ENCODE data around the gene SPOUT1.
A peak's percentile ranks its signal among the peaks of the same experiment; 100 is the strongest.
"Not testable (repeated sequence)": the region's sequence is repeated elsewhere in the genome, so short reads cannot be mapped to it uniquely, and the experiment has no call there.

The SPOUT1 gene

GRCh38 chr9:128829477-128830251 is at the start of gene SPOUT1:
Gene SPOUT1, minus strand, starts transcription at chr9:128829794. Its CDS starts 14 bp downstream, at chr9:128829780.
- peak; percentile 48 for FAIRE-seq
- peak; percentile 98 for DNase-seq (ENCODE audit: insufficient read length, low spot score)
- peak; percentile 95 for TF ChIP-seq POLR2A (IDR thresholded peaks at IDR 0.05; ENCODE audit: low read depth, low read length)

- TF ChIP-seq POLR2A (IDR thresholded peaks at IDR 0.05; ENCODE audit: low read depth, low read length), result no peak
- DNase-seq (ENCODE audit: insufficient read length, low spot score) (no peak), FAIRE-seq (no peak)
These were observed 48.3 kb upstream of the SPOUT1 start for GRCh38 chr9:128877852-128878251.

GRCh38 chr9:128870941-128871265 is 41.3 kb upstream of the SPOUT1 start:
- FAIRE-seq; DNase-seq (ENCODE audit: insufficient read length, low spot score): not testable (repeated sequence)

GRCh38 chr9:128870128-128870940 is 40.7 kb upstream of the SPOUT1 start:
- FAIRE-seq (no peak), DNase-seq (ENCODE audit: insufficient read length, low spot score) (no peak)
- TF ChIP-seq POLR2A (IDR thresholded peaks at IDR 0.05; ENCODE audit: low read depth, low read length), result no peak

- DNase-seq (ENCODE audit: insufficient read length, low spot score), result peak; percentile 81
- no peak for FAIRE-seq
- no peak for TF ChIP-seq POLR2A (IDR thresholded peaks at IDR 0.05; ENCODE audit: low read depth, low read length)
These were observed 34.1 kb upstream of the SPOUT1 start for GRCh38 chr9:128863647-128864046.

- TF ChIP-seq POLR2A (IDR thresholded peaks at IDR 0.05; ENCODE audit: low read depth, low read length), result no peak
- FAIRE-seq (no peak), DNase-seq (ENCODE audit: insufficient read length, low spot score) (no peak)
These were observed 32.8 kb upstream of the SPOUT1 start for GRCh38 chr9:128862401-128862851.

- FAIRE-seq (no peak), DNase-seq (ENCODE audit: insufficient read length, low spot score) (no peak)
- no peak for TF ChIP-seq POLR2A (IDR thresholded peaks at IDR 0.05; ENCODE audit: low read depth, low read length)
These were observed 31.9 kb upstream of the SPOUT1 start for GRCh38 chr9:128861501-128861900.

GRCh38 chr9:128860937-128861336 is 31.3 kb upstream of the SPOUT1 start:
- FAIRE-seq (no peak), DNase-seq (ENCODE audit: insufficient read length, low spot score) (no peak)
- no peak for TF ChIP-seq POLR2A (IDR thresholded peaks at IDR 0.05; ENCODE audit: low read depth, low read length)

- not testable (repeated sequence) for DNase-seq (ENCODE audit: insufficient read length, low spot score); FAIRE-seq
These were observed 28.9 kb upstream of the SPOUT1 start for GRCh38 chr9:128858476-128858875.

- FAIRE-seq, result not testable (repeated sequence)
These were observed 24.9 kb upstream of the SPOUT1 start for GRCh38 chr9:128854454-128854853.

GRCh38 chr9:128852646-128853045 is 23.1 kb upstream of the SPOUT1 start:
- DNase-seq (ENCODE audit: insufficient read length, low spot score); FAIRE-seq: not testable (repeated sequence)

More at GRCh38 chr9:128854454-128854853, 24.9 kb upstream of the SPOUT1 start:
- DNase-seq (ENCODE audit: insufficient read length, low spot score), result not testable (repeated sequence)

GRCh38 chr9:128851779-128852600 is 22.4 kb upstream of the SPOUT1 start:
- FAIRE-seq; DNase-seq (ENCODE audit: insufficient read length, low spot score): not testable (repeated sequence)

GRCh38 chr9:128851024-128851423 is 21.4 kb upstream of the SPOUT1 start:
- FAIRE-seq; DNase-seq (ENCODE audit: insufficient read length, low spot score): not testable (repeated sequence)

- DNase-seq (ENCODE audit: insufficient read length, low spot score) (no peak), FAIRE-seq (no peak)
- no peak for TF ChIP-seq POLR2A (IDR thresholded peaks at IDR 0.05; ENCODE audit: low read depth, low read length)
These were observed 18.2 kb upstream of the SPOUT1 start for GRCh38 chr9:128847803-128848202.
